ENCODE results near the gene CXCL11. TPM values are rescaled to one million over a fixed set of nuclear protein-coding genes. Genes with fewer than 3 reads are reported as not detected.

CXCL11 gene
- total and polyA plus RNA-seq, 2 of the 13 experiments (the other 11 are each of a cell fraction or from before 2014, with no cell fraction given) = 0.08 TPM; not detected in 1

GRCh38 chr4:76024065-76024464, 11.8 kb downstream of the CXCL11 start (continued):
- TF ChIP-seq MLX (CRISPR knock-in tag; IDR thresholded peaks at IDR 0.05) (no peak), ZNF138 (CRISPR knock-in tag; IDR thresholded peaks at IDR 0.05; ENCODE audit: low read depth) (no peak), ZNF781 (CRISPR knock-in tag; IDR thresholded peaks at IDR 0.05; ENCODE audit: borderline replicate concordance, not compliant biosample characterization) (no peak), ZNF790 (CRISPR knock-in tag; IDR thresholded peaks at IDR 0.05; ENCODE audit: borderline replicate concordance) (no peak), RFXANK (CRISPR knock-in tag; IDR thresholded peaks at IDR 0.05) (no peak), MEF2D (CRISPR knock-in tag; IDR thresholded peaks at IDR 0.05) (no peak), ZFP37 (CRISPR knock-in tag; IDR thresholded peaks at IDR 0.05; ENCODE audit: borderline replicate concordance) (no peak), NFKBIZ (CRISPR knock-in tag; IDR thresholded peaks at IDR 0.05) (no peak), SOX6 (IDR thresholded peaks at IDR 0.05) (no peak), SOX6 (CRISPR knock-in tag; IDR thresholded peaks at IDR 0.05) (no peak), ZBTB1 (CRISPR knock-in tag; IDR thresholded peaks at IDR 0.05; ENCODE audit: borderline replicate concordance) (no peak)

- Histone ChIP-seq H4K20me1 (ENCODE audit: insufficient read depth, low read length) (no peaks in the 10 kb centered on the region), H3K36me3 (replicated peaks in 1 of 2; ENCODE audit: control insufficient read depth in 1 of 2, insufficient read depth in 2 of 2, low read length in 2 of 2) (no peaks in the 10 kb centered on the region), H3K9me3 (ENCODE audit: low read length) (no peaks in the 10 kb centered on the region), H3K27ac (ENCODE audit: extremely low read length, insufficient read depth, low read length) (no peak within 1 kb of the TSS), H3K27me3 (ENCODE audit: control insufficient read depth in 1 of 2, insufficient read depth in 2 of 2, low read length in 2 of 2) (no peaks in the 10 kb centered on the region; a peak in 1 of 5 replicates), H3K9ac (ENCODE audit: insufficient read depth, low read depth, low read length) (no peak within 1 kb of the TSS), H3K4me2 (ENCODE audit: low read depth, low read length) (no peak within 1 kb of the TSS), H3K4me1 (ENCODE audit: insufficient read depth, low read length) (0 out of 2 replicates have a peak, but pooled peaks cover 2% of the 10 kb centered on the region), H2AFZ (ENCODE audit: low read length) (no peak within 1 kb of the TSS), H3K79me2 (ENCODE audit: insufficient read depth, low read length) (no peaks in the 10 kb centered on the region), H3K4me3 (replicated peaks in 1 of 3; ENCODE audit: insufficient read depth in 1 of 3, low read depth in 2 of 3, low read length in 3 of 3) (no peak within 1 kb of the TSS)
- FAIRE-seq = no peak
- intact Hi-C loops (cut with micrococcal nuclease; ENCODE audit: unreplicated experiment) = no loop called here
- CTCF ChIA-PET (ENCODE audit: low intra/inter-chr PET ratio, low total read pairs) = no interaction called here
- POLR2A ChIA-PET = no interaction called here
- 7% methylated on average over 3 of the region's 3 CpGs for WGBS (ENCODE audit: low lambda C conversion rate)
- BruUV-seq (replicated peaks) = no TSS peak
- no peak for ATAC-seq
- in situ Hi-C loops (cut with HindIII; ENCODE audit: extremely low pct_ligation_motif_present, low pct_unique_long_range_greater_than_20kb) = no loop called here
- no peak for DNase-seq (ENCODE audit: low spot score)
- TF ChIP-seq MXI1 (IDR thresholded peaks at IDR 0.05; ENCODE audit: borderline replicate concordance, low read depth, low read length) = no peak
- no peak for TF ChIP-seq TMF1 (CRISPR knock-in tag; IDR thresholded peaks at IDR 0.05; ENCODE audit: low read depth)
- TF ChIP-seq ATRX (CRISPR knock-in tag; IDR thresholded peaks at IDR 0.05; ENCODE audit: borderline replicate concordance) = no peak
- no peak for TF ChIP-seq ZNF644 (CRISPR knock-in tag; IDR thresholded peaks at IDR 0.05; ENCODE audit: low read depth)
- no peak for TF ChIP-seq ZSCAN20 (CRISPR knock-in tag; IDR thresholded peaks at IDR 0.05; ENCODE audit: borderline replicate concordance)
- TF ChIP-seq KAT7 (CRISPR knock-in tag; IDR thresholded peaks at IDR 0.05; ENCODE audit: borderline replicate concordance) = no peak
- TF ChIP-seq HNRNPLL (IDR thresholded peaks at IDR 0.05; ENCODE audit: low read depth, low read length, poor library complexity, severe bottlenecking) = no peak
- no peak for TF ChIP-seq ZNF260 (CRISPR knock-in tag; IDR thresholded peaks at IDR 0.05; ENCODE audit: borderline replicate concordance, low read depth)
- no peak for TF ChIP-seq ZNF513 (CRISPR knock-in tag; conservative IDR thresholded peaks at IDR 0.05)
Observed at GRCh38 chr4:76023389-76023788, 12.5 kb downstream of the CXCL11 start, which contains the start of gene CXCL10. CXCL10 (minus strand) TSS chr4:76023497; CDS start chr4:76023431, 66 bp downstream.
